CD14-positive monocyte (primary cell): Measurements from ENCODE around the gene SLC25A43. TPM values are rescaled to one million over a fixed set of nuclear protein-coding genes. Genes with fewer than 3 reads are reported as not detected.

Experiments
- DNase-seq, 3 donors: peaks; one replicate each; pipeline ENCODE4 v3.0.0-alpha.2; 2011 to 2022
- H2AFZ ChIP-seq: 2 replicates; pipeline ENCODE4 v1.6.0; 2012; ENCODE audit warnings: mild to moderate bottlenecking, low read depth, low read length, inconsistent platforms; ENCODE audit not compliant: insufficient read depth, poor library complexity, severe bottlenecking
- H3K27ac ChIP-seq, 2 donors: 1 replicate in 1 of 2; 2 replicates in 1 of 2; pipeline ENCODE4 v1.5.1; 2012 to 2013; ENCODE audit warnings: low read length in 2 of 2, control low read depth in 1 of 2, inconsistent platforms in 1 of 2, low read depth in 1 of 2, mild to moderate bottlenecking in 1 of 2
- H3K27me3 ChIP-seq, 2 donors: one replicate each; pipeline versions ENCODE4 v1.6.0 to v1.6.1; 2011 to 2013; ENCODE audit warnings: low read length in 2 of 2; ENCODE audit not compliant: control insufficient read depth in 2 of 2, insufficient read depth in 2 of 2
- H3K36me3 ChIP-seq, 2 donors: replicated peaks in 1 of 2; 1 replicate in 1 of 2; 2 replicates in 1 of 2; pipeline versions ENCODE4 v1.5.1 to v1.6.1; 2012 to 2013; ENCODE audit warnings: low read length in 2 of 2, control low read depth in 1 of 2, inconsistent platforms in 1 of 2, mild to moderate bottlenecking in 1 of 2; ENCODE audit not compliant: insufficient read depth in 2 of 2, control insufficient read depth in 1 of 2
- H3K4me1 ChIP-seq, 2 donors: 1 replicate in 1 of 2; 2 replicates in 1 of 2; pipeline versions ENCODE4 v1.5.1 to v1.6.1; 2012 to 2013; ENCODE audit warnings: low read length in 2 of 2, control low read depth in 1 of 2, inconsistent platforms in 1 of 2, mild to moderate bottlenecking in 1 of 2, moderate library complexity in 1 of 2; ENCODE audit not compliant: insufficient read depth in 2 of 2, control insufficient read depth in 1 of 2
- H3K4me2 ChIP-seq: replicated peaks from 2 replicates; pipeline ENCODE3; 2012; ENCODE audit warnings: low read length, moderate library complexity, mild to moderate bottlenecking; ENCODE audit not compliant: poor library complexity, severe bottlenecking; ENCODE audit errors: extremely low read depth
- H3K4me3 ChIP-seq, 3 experiments: fragments of 200-600 bp in 1 of 3; sonication (generic) in 1 of 3; replicated peaks in 1 of 3; 1 replicate in 2 of 3; 2 replicates in 1 of 3; pipeline ENCODE4 v1.5.1; 2011 to 2013; ENCODE audit warnings: low read length in 3 of 3, mild to moderate bottlenecking in 3 of 3, control low read depth in 2 of 3, low read depth in 2 of 3, inconsistent platforms in 1 of 3, moderate library complexity in 1 of 3
- H3K79me2 ChIP-seq: 2 replicates; pipeline ENCODE4 v1.6.0; 2012; ENCODE audit warnings: mild to moderate bottlenecking, control low read depth, inconsistent platforms, low read length, moderate library complexity; ENCODE audit not compliant: insufficient read depth
- H3K9ac ChIP-seq: 2 replicates; pipeline ENCODE4 v1.6.0; 2017; ENCODE audit warnings: low read length, mild to moderate bottlenecking; ENCODE audit not compliant: insufficient read depth, poor library complexity, severe bottlenecking
- H3K9me3 ChIP-seq, 2 donors: replicated peaks in 1 of 2; 1 replicate in 1 of 2; 2 replicates in 1 of 2; pipeline versions ENCODE4 v1.5.1 to v1.6.1; 2012 to 2013; ENCODE audit warnings: low read length in 2 of 2, control low read depth in 1 of 2; ENCODE audit not compliant: control insufficient read depth in 1 of 2, insufficient read depth in 1 of 2
- H4K20me1 ChIP-seq: 2 replicates; pipeline ENCODE4 v1.6.0; 2012; ENCODE audit warnings: mild to moderate bottlenecking, low read length, control low read depth, moderate library complexity; ENCODE audit not compliant: insufficient read depth
- H3K27ac Mint-ChIP-seq, 7 donors: one replicate each; pipeline ENCODE4 v1.8.0; 2020; ENCODE audit warnings: mild to moderate bottlenecking in 7 of 7, mixed read lengths in 7 of 7, moderate library complexity in 6 of 7, inconsistent platforms in 2 of 7
- H3K27me3 Mint-ChIP-seq, 3 donors: one replicate each; pipeline ENCODE4 v1.8.0; 2021 to 2022; ENCODE audit warnings: low read depth in 3 of 3, mild to moderate bottlenecking in 3 of 3, mixed read lengths in 3 of 3, moderate library complexity in 3 of 3, inconsistent platforms in 1 of 3
- H3K36me3 Mint-ChIP-seq, 2 donors: one replicate each; pipeline ENCODE4 v1.8.0; 2020; ENCODE audit warnings: mixed read lengths in 2 of 2, inconsistent platforms in 1 of 2, mild to moderate bottlenecking in 1 of 2
- H3K4me1 Mint-ChIP-seq: one replicate; pipeline ENCODE4 v1.8.0; 2020; ENCODE audit warnings: mild to moderate bottlenecking, mixed read lengths
- H3K4me3 Mint-ChIP-seq, 2 donors: one replicate each; pipeline ENCODE4 v1.8.0; 2020; ENCODE audit warnings: mild to moderate bottlenecking in 2 of 2, mixed read lengths in 2 of 2, moderate library complexity in 1 of 2
- H3K9me3 Mint-ChIP-seq, 7 donors: one replicate each; pipeline ENCODE4 v1.8.0; 2020 to 2022; ENCODE audit warnings: mixed read lengths in 7 of 7, mild to moderate bottlenecking in 6 of 7, moderate library complexity in 6 of 7, inconsistent platforms in 2 of 7
- WGBS: methylation state at CpG from one replicate; pipeline ENCODE4 v1.1.5; 2013; ENCODE audit warnings: missing lambda C conversion rate; ENCODE audit not compliant: insufficient coverage; 5-methylcytosine and 5-hydroxymethylcytosine counted together
- intact Hi-C, 2 donors: fragments of 100-400 bp; cut with micrococcal nuclease; formaldehyde crosslinking; loops; one replicate each; pipeline versions ENCODE4 v1.15.0 to v1.15.1; 2023
- polyA plus RNA-seq, 3 donors: library from polyadenylated mRNA; depleted of rRNA in 1 of 3; unstranded in 2 of 3; stranded (reverse) in 1 of 3; fragments of 300-500 nt in 2 of 3; fragments of >200 nt in 1 of 3; fragmentation: Illumina TruSeq in 2 of 3; gene quantifications; 1 replicate in 2 of 3; 2 replicates in 1 of 3; pipeline ENCODE4 v1.2.3, GENCODE V29; 2012 to 2021
- TF ChIP-seq, protein P1 (sequence below): fragments of 200-600 bp; IDR thresholded peaks from one replicate; pipeline ENCODE4 v1.8.0; 2022; ENCODE audit warnings: antibody characterized with exemption, mild to moderate bottlenecking

The SLC25A43 gene
- polyA plus RNA-seq, 3 donors: 6.8 to 9.2 (median 8.6) TPM

DNA sequence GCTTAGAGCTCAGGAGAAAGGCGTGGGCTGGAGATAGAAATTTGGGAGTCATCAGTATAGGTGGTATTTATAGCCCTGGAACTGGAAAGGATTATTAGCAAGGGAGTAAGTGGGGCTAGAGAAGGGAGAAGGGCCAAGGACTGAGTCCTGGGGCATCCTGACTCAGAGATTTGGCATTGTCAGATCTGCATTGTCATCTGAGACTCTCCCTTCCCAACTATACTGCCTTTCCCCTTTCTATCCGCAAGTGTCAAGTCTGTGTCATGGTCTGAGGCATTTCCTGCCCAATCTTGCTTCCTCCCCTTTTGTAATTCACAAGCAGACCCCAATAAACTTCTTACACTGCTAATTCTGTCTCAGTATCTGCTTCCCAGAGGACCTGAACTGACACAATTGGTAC, 24.4 kb upstream of the SLC25A43 start:
- no peaks in the 10 kb centered on the region for H3K27me3 ChIP-seq
- no peaks in the 10 kb centered on the region for H3K36me3 ChIP-seq
- no peak overlapping the region for H3K9ac ChIP-seq
- H3K79me2 ChIP-seq: no peaks in the 10 kb centered on the region
- intact Hi-C loops: no loop called here
- no peaks in the 10 kb centered on the region for H4K20me1 ChIP-seq
- TF ChIP-seq, protein P1, sequence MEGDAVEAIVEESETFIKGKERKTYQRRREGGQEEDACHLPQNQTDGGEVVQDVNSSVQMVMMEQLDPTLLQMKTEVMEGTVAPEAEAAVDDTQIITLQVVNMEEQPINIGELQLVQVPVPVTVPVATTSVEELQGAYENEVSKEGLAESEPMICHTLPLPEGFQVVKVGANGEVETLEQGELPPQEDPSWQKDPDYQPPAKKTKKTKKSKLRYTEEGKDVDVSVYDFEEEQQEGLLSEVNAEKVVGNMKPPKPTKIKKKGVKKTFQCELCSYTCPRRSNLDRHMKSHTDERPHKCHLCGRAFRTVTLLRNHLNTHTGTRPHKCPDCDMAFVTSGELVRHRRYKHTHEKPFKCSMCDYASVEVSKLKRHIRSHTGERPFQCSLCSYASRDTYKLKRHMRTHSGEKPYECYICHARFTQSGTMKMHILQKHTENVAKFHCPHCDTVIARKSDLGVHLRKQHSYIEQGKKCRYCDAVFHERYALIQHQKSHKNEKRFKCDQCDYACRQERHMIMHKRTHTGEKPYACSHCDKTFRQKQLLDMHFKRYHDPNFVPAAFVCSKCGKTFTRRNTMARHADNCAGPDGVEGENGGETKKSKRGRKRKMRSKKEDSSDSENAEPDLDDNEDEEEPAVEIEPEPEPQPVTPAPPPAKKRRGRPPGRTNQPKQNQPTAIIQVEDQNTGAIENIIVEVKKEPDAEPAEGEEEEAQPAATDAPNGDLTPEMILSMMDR: no peak
- no peak overlapping the region for H3K27ac ChIP-seq
- Mint-ChIP-seq H3K36me3 (no peaks in the 10 kb centered on the region), H3K4me1 (peaks cover 6% of the 10 kb centered on the region), H3K27ac (no peak overlapping the region), H3K9me3 (peaks cover 0 to 2% (median 0%) of the 10 kb centered on the region in 7 donors), H3K4me3 (no peak overlapping the region), H3K27me3 (peaks cover 1 to 8% (median 3%) of the 10 kb centered on the region in 3 donors)
- no peak for DNase-seq
- WGBS: no CpG with 5 or more reads among the region's 2 CpGs
- no peak overlapping the region for H3K4me2 ChIP-seq
- no peak overlapping the region for H2AFZ ChIP-seq
- no peak overlapping the region for H3K4me3 ChIP-seq
- no peaks in the 10 kb centered on the region for H3K4me1 ChIP-seq
- no peaks in the 10 kb centered on the region for H3K9me3 ChIP-seq

DNA sequence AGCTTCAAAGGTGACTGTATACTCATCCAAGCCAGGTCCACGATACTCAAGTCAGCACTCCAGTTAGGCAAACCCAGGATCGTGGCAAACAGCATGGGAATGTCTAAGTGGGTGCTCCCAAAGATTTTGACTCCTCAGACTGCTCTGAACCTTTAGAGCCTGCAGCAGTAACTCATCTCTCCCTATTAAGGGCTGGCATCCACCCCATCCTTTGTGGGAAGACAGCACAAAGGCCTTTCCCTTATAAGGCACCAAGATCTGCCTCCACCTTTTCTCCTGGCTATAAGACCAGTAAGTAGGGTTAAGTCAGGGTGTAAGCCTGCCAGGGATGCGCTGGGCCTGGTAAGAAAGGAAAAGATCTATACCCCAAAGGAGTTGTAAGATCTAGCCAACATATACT, 23.6 kb upstream of the SLC25A43 start:
- peaks cover 0 to 2% (median 0%) of the 10 kb centered on the region in 7 donors for H3K9me3 Mint-ChIP-seq
- H3K79me2 ChIP-seq: no peaks in the 10 kb centered on the region
- TF ChIP-seq, protein P1: no peak
- H3K4me2 ChIP-seq: no peak overlapping the region
- H3K27ac Mint-ChIP-seq: no peak overlapping the region
- whole genome bisulfite sequencing: no CpG with 5 or more reads among the region's 3 CpGs
- no peak for DNase-seq
- peaks cover 1 to 5% (median 3%) of the 10 kb centered on the region in 3 donors for H3K27me3 Mint-ChIP-seq
- H3K36me3 ChIP-seq: no peaks in the 10 kb centered on the region
- H2AFZ ChIP-seq: no peak overlapping the region
- intact Hi-C loops: no loop called here
- no peaks in the 10 kb centered on the region for H3K9me3 ChIP-seq
- H3K9ac ChIP-seq: no peak overlapping the region
- H3K27me3 ChIP-seq: no peaks in the 10 kb centered on the region
- no peaks in the 10 kb centered on the region for H3K4me1 ChIP-seq
- H3K4me1 Mint-ChIP-seq: peaks cover 6% of the 10 kb centered on the region
- H3K27ac ChIP-seq: no peak overlapping the region
- no peak overlapping the region for H3K4me3 ChIP-seq
- no peaks in the 10 kb centered on the region for H4K20me1 ChIP-seq
- no peaks in the 10 kb centered on the region for H3K36me3 Mint-ChIP-seq
- no peak overlapping the region for H3K4me3 Mint-ChIP-seq
